Lower leg skin (tissue), 4 donors: ENCODE data around the gene AJAP1. TPM values are rescaled to one million over a fixed set of nuclear protein-coding genes. Genes with fewer than 3 reads are reported as not detected.

Experiments
- DNase-seq, 2 donors: peaks; one replicate each; pipeline ENCODE4 v3.0.0-alpha.2; 2019; ENCODE audit warnings: low spot score in 2 of 2
- H3K4me3 ChIP-seq: fragments of 200-600 bp; sonication (generic); 2 replicates; pipeline ENCODE4 v1.5.1; 2017; ENCODE audit warnings: mild to moderate bottlenecking, low read depth; ENCODE audit not compliant: poor library complexity, severe bottlenecking
- POLR2A ChIP-seq, 2 donors: fragments of 450-650 bp; IDR thresholded peaks; one replicate each; pipeline ENCODE4 v1.6.1; 2016 to 2017; ENCODE audit warnings: antibody characterized with exemption in 2 of 2, mild to moderate bottlenecking in 1 of 2, moderate library complexity in 1 of 2
- WGBS, 2 donors: methylation state at CpG; one replicate each; pipeline ENCODE4 v1.1.5; 2018; 5-methylcytosine and 5-hydroxymethylcytosine counted together
- intact Hi-C: fragments of 100-400 bp; cut with DNase I; formaldehyde crosslinking; loops from one replicate; pipeline ENCODE4 v1.15.0; 2023; ENCODE audit warnings: low total_unique reads
- total RNA-seq, 4 donors: library from RNA; depleted of rRNA; stranded (reverse); fragments of >200 nt; gene quantifications; one replicate each; pipeline ENCODE4 v1.1.0, GENCODE V29; 2016
- TF ChIP-seq, protein P1 (sequence below), 3 donors: fragments of 450-650 bp; IDR thresholded peaks; one replicate each; pipeline ENCODE4 v1.5.1; 2016; ENCODE audit warnings: antibody characterized with exemption in 3 of 3, mild to moderate bottlenecking in 3 of 3, moderate library complexity in 2 of 3

The AJAP1 gene
- total RNA-seq, 4 donors from 2014 or later: 0.69 to 1.7 (median 1.3) TPM

DNA sequence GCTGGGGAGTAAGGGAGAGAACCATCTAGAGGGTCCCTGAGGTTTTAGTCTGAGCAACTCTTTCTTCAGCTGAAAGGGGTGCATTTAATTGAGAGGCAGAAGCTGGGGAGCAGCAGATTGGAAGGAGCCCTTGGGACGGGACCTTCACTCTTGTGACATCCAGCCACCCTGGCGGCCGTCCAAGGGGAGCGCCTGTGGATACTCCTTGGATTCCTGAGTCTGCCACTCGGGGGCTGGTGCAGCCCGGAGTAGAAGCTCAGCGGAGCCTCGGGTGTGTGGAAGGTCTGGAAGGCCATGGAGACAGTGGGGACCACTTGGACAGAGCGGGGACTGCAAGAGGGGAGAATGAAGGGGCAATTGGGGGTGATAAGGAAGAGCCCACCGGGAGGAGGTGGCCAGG, 68.7 kb downstream of the AJAP1 start:
- H3K4me3 ChIP-seq: no peak overlapping the region
- WGBS, 2 donors: 80% methylated on average over 10 of the region's 10 CpGs
- DNase-seq: no peak
- intact Hi-C loops: no loop called here
- TF ChIP-seq POLR2A (IDR thresholded peaks at IDR 0.05): no peak
- TF ChIP-seq, protein P1, sequence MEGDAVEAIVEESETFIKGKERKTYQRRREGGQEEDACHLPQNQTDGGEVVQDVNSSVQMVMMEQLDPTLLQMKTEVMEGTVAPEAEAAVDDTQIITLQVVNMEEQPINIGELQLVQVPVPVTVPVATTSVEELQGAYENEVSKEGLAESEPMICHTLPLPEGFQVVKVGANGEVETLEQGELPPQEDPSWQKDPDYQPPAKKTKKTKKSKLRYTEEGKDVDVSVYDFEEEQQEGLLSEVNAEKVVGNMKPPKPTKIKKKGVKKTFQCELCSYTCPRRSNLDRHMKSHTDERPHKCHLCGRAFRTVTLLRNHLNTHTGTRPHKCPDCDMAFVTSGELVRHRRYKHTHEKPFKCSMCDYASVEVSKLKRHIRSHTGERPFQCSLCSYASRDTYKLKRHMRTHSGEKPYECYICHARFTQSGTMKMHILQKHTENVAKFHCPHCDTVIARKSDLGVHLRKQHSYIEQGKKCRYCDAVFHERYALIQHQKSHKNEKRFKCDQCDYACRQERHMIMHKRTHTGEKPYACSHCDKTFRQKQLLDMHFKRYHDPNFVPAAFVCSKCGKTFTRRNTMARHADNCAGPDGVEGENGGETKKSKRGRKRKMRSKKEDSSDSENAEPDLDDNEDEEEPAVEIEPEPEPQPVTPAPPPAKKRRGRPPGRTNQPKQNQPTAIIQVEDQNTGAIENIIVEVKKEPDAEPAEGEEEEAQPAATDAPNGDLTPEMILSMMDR (IDR thresholded peaks at IDR 0.05): no peak

DNA sequence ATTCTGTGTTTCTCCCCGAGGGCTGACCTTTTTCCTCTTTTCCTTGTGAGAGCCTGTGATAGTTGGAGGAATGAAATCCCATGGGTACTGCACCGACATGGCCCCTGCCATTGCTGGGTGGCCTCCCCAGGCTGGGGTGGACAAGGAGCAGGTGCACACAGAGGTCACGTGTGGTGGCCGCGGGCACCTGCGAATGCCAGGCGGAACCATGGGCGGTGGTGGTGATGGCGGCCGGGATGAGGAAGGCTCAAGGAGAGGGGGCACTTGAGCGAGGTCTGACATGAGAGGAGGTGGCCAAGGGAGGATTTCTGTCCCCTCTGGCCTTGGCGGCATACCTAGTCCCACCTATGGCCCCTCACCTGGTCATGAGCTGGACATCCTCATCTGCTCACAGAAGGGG, 69.6 kb downstream of the AJAP1 start:
- intact Hi-C loops: no loop called here
- 90 to 94% methylated on average over 12 of the region's 12 CpGs for WGBS, 2 donors
- TF ChIP-seq POLR2A (IDR thresholded peaks at IDR 0.05): no peak
- TF ChIP-seq, protein P1 (IDR thresholded peaks at IDR 0.05): no peak

DNA sequence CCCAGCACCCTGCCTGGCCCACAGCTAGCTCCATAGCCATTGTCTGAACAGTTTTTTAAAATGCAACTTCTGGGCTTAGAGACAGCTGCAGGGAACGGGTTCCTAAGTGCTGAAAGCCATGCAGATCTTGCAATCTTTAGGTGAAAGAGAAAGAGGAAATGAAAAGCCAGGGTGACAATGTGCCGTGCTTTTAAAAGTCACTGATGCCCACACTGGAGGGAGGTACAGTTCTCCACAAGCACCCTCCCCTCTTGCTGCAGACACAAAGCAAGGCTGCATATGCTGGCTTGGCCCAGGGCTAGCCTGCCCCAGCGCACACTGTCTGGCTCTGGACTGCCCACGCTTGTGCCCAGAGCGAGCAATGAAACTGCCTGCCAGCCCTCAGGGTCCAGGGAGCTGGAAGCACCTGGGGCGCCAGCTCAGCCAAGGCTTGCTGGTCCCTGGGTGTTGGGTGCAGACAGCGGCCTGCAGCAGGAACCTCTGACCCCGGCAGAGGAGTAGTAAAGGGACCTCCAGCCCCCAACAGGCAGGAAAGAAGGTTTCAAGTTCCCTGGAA, 70.4 kb downstream of the AJAP1 start:
- no peak for DNase-seq
- intact Hi-C loops: no loop called here
- H3K4me3 ChIP-seq: no peak overlapping the region
- 81 to 86% methylated on average over 5 to 8 of the region's 8 CpGs for WGBS, 2 donors
- TF ChIP-seq, protein P1 (IDR thresholded peaks at IDR 0.05): no peak

More for the DNA sequence above, 69.6 kb downstream of the AJAP1 start:
- DNase-seq: no peak
- no peak overlapping the region for H3K4me3 ChIP-seq

DNA sequence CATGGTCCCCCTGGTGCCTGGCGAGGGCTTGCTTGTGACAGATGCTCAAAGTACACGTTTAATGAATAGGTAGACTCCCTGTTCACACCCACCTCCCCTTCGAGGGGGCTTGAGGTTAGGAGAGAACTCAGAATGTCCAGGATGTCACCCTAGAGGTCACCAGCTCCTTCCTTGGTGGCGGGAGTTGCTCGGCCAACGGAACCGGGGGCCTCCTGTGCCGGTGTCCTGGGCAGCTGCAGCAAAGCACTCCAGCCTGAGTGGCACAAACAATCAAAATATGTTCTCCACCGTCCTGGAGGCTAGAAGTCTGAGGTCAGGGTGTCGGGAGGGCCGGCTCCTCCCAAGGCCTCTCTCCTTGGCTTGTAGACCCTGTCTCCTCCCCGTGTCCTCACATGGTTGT, 71.0 kb downstream of the AJAP1 start:
- no peak overlapping the region for H3K4me3 ChIP-seq
- intact Hi-C loops: no loop called here
- 81 to 82% methylated on average over 12 of the region's 12 CpGs for WGBS, 2 donors
- DNase-seq: no peak
- no peak for TF ChIP-seq POLR2A (IDR thresholded peaks at IDR 0.05)
- TF ChIP-seq, protein P1 (IDR thresholded peaks at IDR 0.05): no peak

DNA sequence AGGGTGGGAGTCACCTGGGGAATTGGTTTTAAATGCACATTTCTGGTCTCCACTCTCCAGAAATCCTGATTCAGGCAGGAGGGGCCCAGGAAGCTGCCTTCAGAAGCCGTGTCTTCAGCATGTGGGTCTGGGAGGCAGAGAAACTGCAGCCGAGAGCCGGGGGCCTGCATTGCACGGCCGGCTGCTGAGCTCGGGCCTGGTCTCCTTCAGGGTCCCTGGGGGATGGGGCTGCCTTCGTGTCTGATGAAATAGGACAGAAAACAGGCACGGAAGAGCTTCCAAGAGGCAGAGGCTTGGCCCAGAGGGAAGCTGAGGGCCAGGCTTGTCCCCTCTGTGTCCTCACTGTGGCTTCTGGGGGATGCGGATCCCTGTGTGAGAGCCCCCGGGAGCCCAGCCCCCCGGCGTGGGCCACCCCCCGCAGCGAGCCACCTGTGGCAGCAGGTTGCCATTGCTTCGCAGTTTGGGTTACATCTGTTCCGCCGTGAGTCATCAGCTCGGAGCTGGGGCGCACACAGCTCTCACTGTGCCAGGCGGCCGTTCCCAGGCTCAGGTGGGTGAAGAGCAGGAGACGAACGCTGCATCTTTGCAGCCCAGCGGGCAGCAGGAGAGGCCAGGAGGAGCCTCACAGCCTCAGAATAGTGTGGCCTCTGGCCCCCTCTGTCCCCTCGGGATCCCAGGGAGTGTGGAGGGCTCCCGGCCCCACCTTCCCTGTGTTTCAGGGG, 72.4 kb downstream of the AJAP1 start:
- no peak for TF ChIP-seq POLR2A (IDR thresholded peaks at IDR 0.05)
- TF ChIP-seq, protein P1 (IDR thresholded peaks at IDR 0.05): no peak
- no peak for DNase-seq
- intact Hi-C loops: no loop called here
- 77 to 82% methylated on average over 22 to 25 of the region's 26 CpGs for WGBS, 2 donors
- no peak overlapping the region for H3K4me3 ChIP-seq
